H1 (cell line): Measurements from ENCODE around the gene GRID1. TPM values are rescaled to one million over a fixed set of nuclear protein-coding genes. Genes with fewer than 3 reads are reported as not detected.

Experiments
- CTCF ChIA-PET: fragments of 300-600 bp; sonication (Branson Sonifier 250); formaldehyde crosslinking; loops from one replicate; lab custom pipeline; 2021; ENCODE audit not compliant: partially characterized antibody; lab: Charles Lee
- POLR2A ChIA-PET: fragments of 300-600 bp; sonication (Branson Sonifier 250); formaldehyde crosslinking; loops from one replicate; lab custom pipeline; 2021; ENCODE audit warnings: inconsistent platforms; ENCODE audit not compliant: partially characterized antibody; lab: Charles Lee
- DNase-seq, 2 experiments: peaks; one replicate each; pipeline versions ENCODE4 v3.0.0 to v3.0.0-alpha.2; 2010 to 2022; ENCODE audit warnings: low spot score in 2 of 2, low read depth in 1 of 2, mixed read lengths in 1 of 2
- FAIRE-seq: peaks from 2 replicates; lab custom pipeline; 2011; peaks lifted over from hg19 to GRCh38; lab: Jason Lieb, UNC
- H2AFZ ChIP-seq: 2 replicates; pipeline ENCODE4 v1.8.1; 2012; ENCODE audit warnings: low read length, inconsistent platforms
- H2AK5ac ChIP-seq: 2 replicates; pipeline ENCODE4 v1.6.1; 2013; ENCODE audit warnings: low read depth, low read length
- H2BK120ac ChIP-seq: replicated peaks from 2 replicates; pipeline ENCODE3; 2013; ENCODE audit warnings: low read depth, low read length, inconsistent platforms
- H2BK12ac ChIP-seq: 2 replicates; pipeline ENCODE4 v1.6.1; 2013; ENCODE audit warnings: low read depth, low read length
- H2BK15ac ChIP-seq: 2 replicates; pipeline ENCODE4 v1.6.1; 2013; ENCODE audit warnings: low read length
- H2BK20ac ChIP-seq: 2 replicates; pipeline ENCODE4 v1.6.1; 2013; ENCODE audit warnings: low read length
- H2BK5ac ChIP-seq: 2 replicates; pipeline ENCODE4 v1.6.1; 2013; ENCODE audit warnings: low read depth, low read length
- H3K14ac ChIP-seq: 2 replicates; pipeline ENCODE4 v1.6.1; 2013; ENCODE audit warnings: inconsistent platforms; ENCODE audit not compliant: insufficient read length
- H3K18ac ChIP-seq: 2 replicates; pipeline ENCODE4 v1.6.1; 2013; ENCODE audit warnings: low read length; ENCODE audit errors: extremely low read depth
- H3K23ac ChIP-seq: 2 replicates; pipeline ENCODE4 v1.6.1; 2013; ENCODE audit warnings: inconsistent platforms; ENCODE audit not compliant: insufficient read length
- H3K23me2 ChIP-seq: 2 replicates; pipeline ENCODE4 v1.6.1; 2013; ENCODE audit warnings: low read depth, low read length
- H3K27ac ChIP-seq: 2 replicates; pipeline ENCODE4 v1.6.1; 2011; ENCODE audit warnings: low read depth, low read length, inconsistent platforms
- H3K27me3 ChIP-seq, 4 experiments: replicated peaks in 1 of 4; 1 replicate in 1 of 4; 2 replicates in 3 of 4; pipeline versions ENCODE4 v1.6.1 to v1.8.1; 2011 to 2013; ENCODE audit warnings: low read length in 3 of 4, mild to moderate bottlenecking in 3 of 4, inconsistent platforms in 2 of 4, mixed read lengths in 2 of 4, moderate library complexity in 1 of 4; ENCODE audit not compliant: control insufficient read depth in 3 of 4, insufficient read depth in 3 of 4; ENCODE audit errors: extremely low read depth in 1 of 4
- H3K36me3 ChIP-seq, 4 experiments: 2 replicates each; pipeline versions ENCODE4 v1.6.1 to v1.8.1; 2011 to 2013; ENCODE audit warnings: mild to moderate bottlenecking in 4 of 4, low read length in 3 of 4, moderate library complexity in 2 of 4, control low read depth in 1 of 4, inconsistent platforms in 1 of 4; ENCODE audit not compliant: insufficient read depth in 4 of 4, control insufficient read depth in 2 of 4
- H3K4ac ChIP-seq: replicated peaks from 2 replicates; pipeline ENCODE3; 2013; ENCODE audit warnings: low read length, low read depth, mixed read lengths, inconsistent platforms; ENCODE audit not compliant: insufficient read length
- H3K4me1 ChIP-seq, 4 experiments: replicated peaks in 1 of 4; 1 replicate in 1 of 4; 2 replicates in 3 of 4; pipeline versions ENCODE4 v1.6.1 to v1.8.1; 2011 to 2013; ENCODE audit warnings: low read length in 3 of 4, inconsistent platforms in 2 of 4, mixed read lengths in 1 of 4; ENCODE audit not compliant: insufficient read depth in 4 of 4, control insufficient read depth in 3 of 4
- H3K4me2 ChIP-seq, 2 experiments: 2 replicates each; pipeline versions ENCODE4 v1.6.1 to v1.8.1; 2011 to 2013; ENCODE audit warnings: low read depth in 2 of 2, low read length in 2 of 2, control low read depth in 1 of 2, inconsistent platforms in 1 of 2, mild to moderate bottlenecking in 1 of 2; ENCODE audit not compliant: insufficient read depth in 1 of 2
- H3K4me3 ChIP-seq, 4 experiments: fragments of 200-600, 300-600 bp in 1 of 4; sonication (generic), shearing (Covaris generic), sonication (Bioruptor Twin) in 1 of 4; 2 replicates each; pipeline versions ENCODE4 v1.5.1 to v1.8.1; 2011 to 2016; ENCODE audit warnings: low read length in 4 of 4, low read depth in 3 of 4, control low read depth in 2 of 4, inconsistent platforms in 2 of 4, mild to moderate bottlenecking in 2 of 4, mixed read lengths in 1 of 4, moderate library complexity in 1 of 4; ENCODE audit not compliant: insufficient read depth in 2 of 4; ENCODE audit errors: extremely low read depth in 1 of 4
- H3K56ac ChIP-seq: replicated peaks from 2 replicates; pipeline ENCODE3; 2013; ENCODE audit warnings: low read depth, mild to moderate bottlenecking, mixed read lengths, low read length, inconsistent platforms; ENCODE audit not compliant: insufficient read length
- H3K79me1 ChIP-seq: 2 replicates; pipeline ENCODE4 v1.6.1; 2013; ENCODE audit warnings: low read depth, low read length, control low read depth
- H3K79me2 ChIP-seq, 2 experiments: 2 replicates each; pipeline versions ENCODE4 v1.6.1 to v1.8.1; 2012 to 2013; ENCODE audit warnings: low read length in 2 of 2, mild to moderate bottlenecking in 2 of 2, inconsistent platforms in 1 of 2; ENCODE audit not compliant: insufficient read depth in 2 of 2, control insufficient read depth in 1 of 2
- H3K9ac ChIP-seq, 4 experiments: replicated peaks in 1 of 4; 1 replicate in 1 of 4; 2 replicates in 3 of 4; pipeline versions ENCODE4 v1.6.1 to v1.8.1; 2011 to 2013; ENCODE audit warnings: low read depth in 3 of 4, low read length in 3 of 4, control low read depth in 2 of 4, mild to moderate bottlenecking in 2 of 4, moderate library complexity in 2 of 4, inconsistent platforms in 1 of 4; ENCODE audit errors: extremely low read depth in 1 of 4
- H3K9me3 ChIP-seq, 2 experiments: 2 replicates each; pipeline versions ENCODE4 v1.6.1 to v1.8.1; 2012 to 2013; ENCODE audit warnings: mild to moderate bottlenecking in 2 of 2, moderate library complexity in 2 of 2, control low read depth in 1 of 2, inconsistent platforms in 1 of 2, low read depth in 1 of 2, low read length in 1 of 2, mixed read lengths in 1 of 2; ENCODE audit not compliant: insufficient read depth in 2 of 2
- H4K20me1 ChIP-seq, 2 experiments: replicated peaks in 1 of 2; 2 replicates each; pipeline versions ENCODE3 to v1.8.1; 2011 to 2013; ENCODE audit warnings: inconsistent platforms in 2 of 2, low read length in 2 of 2, mild to moderate bottlenecking in 1 of 2; ENCODE audit not compliant: insufficient read depth in 2 of 2, control insufficient read depth in 1 of 2
- H4K5ac ChIP-seq: 2 replicates; pipeline ENCODE4 v1.6.1; 2013; ENCODE audit warnings: low read length, low read depth, mixed read lengths, inconsistent platforms; ENCODE audit not compliant: insufficient read length
- H4K8ac ChIP-seq: 2 replicates; pipeline ENCODE4 v1.8.0; 2013; ENCODE audit warnings: mild to moderate bottlenecking, moderate library complexity, low read length, inconsistent platforms; ENCODE audit not compliant: insufficient read depth; ENCODE audit errors: extremely low read depth
- H4K91ac ChIP-seq: replicated peaks from 2 replicates; pipeline ENCODE3; 2013; ENCODE audit warnings: low read length, mixed read lengths, inconsistent platforms; ENCODE audit not compliant: insufficient read length
- ASH2L ChIP-seq: fragments of 200-600, 300-600 bp; sonication (generic); IDR thresholded peaks from one replicate; pipeline ENCODE4 v1.7.1; 2017; ENCODE audit warnings: low read length
- CEBPB ChIP-seq: IDR thresholded peaks from 2 replicates; pipeline ENCODE4 v1.6.1; 2012; ENCODE audit warnings: low read depth, low read length
- HDAC2 ChIP-seq, 2 experiments: fragments of 300-600 bp in 1 of 2; sonication (generic) in 1 of 2; IDR thresholded peaks; 2 replicates each; pipeline ENCODE4 v1.6.1; 2011 to 2012; ENCODE audit warnings: low read depth in 2 of 2, low read length in 2 of 2, mild to moderate bottlenecking in 2 of 2, moderate library complexity in 2 of 2, borderline replicate concordance in 1 of 2, inconsistent platforms in 1 of 2
- KDM4A ChIP-seq: IDR thresholded peaks from one replicate; pipeline ENCODE4 v1.7.1; 2012; ENCODE audit warnings: low read depth, mild to moderate bottlenecking, moderate library complexity, low read length, inconsistent platforms; ENCODE audit not compliant: severe bottlenecking
- RBBP5 ChIP-seq: IDR thresholded peaks from 2 replicates; pipeline ENCODE4 v1.7.1; 2012; ENCODE audit warnings: low read depth, mild to moderate bottlenecking, inconsistent platforms, low read length, moderate library complexity, borderline replicate concordance
- RFX5 ChIP-seq: IDR thresholded peaks from 2 replicates; pipeline ENCODE4 v1.6.1; 2011; ENCODE audit warnings: low read depth, low read length, improper control_type of control experiment, borderline replicate concordance
- SAP30 ChIP-seq: fragments of 300-600 bp; sonication (generic); IDR thresholded peaks from 2 replicates; pipeline ENCODE4 v1.7.1; 2012; ENCODE audit warnings: low read length, moderate library complexity, mild to moderate bottlenecking, inconsistent platforms; ENCODE audit not compliant: insufficient read depth, insufficient replicate concordance
- SIN3A ChIP-seq, 2 experiments: IDR thresholded peaks in 1 of 2; conservative IDR thresholded peaks in 1 of 2; 2 replicates each; pipeline ENCODE4 v1.6.1; 2011 to 2012; ENCODE audit warnings: low read length in 2 of 2, improper control_type of control experiment in 1 of 2, low read depth in 1 of 2, mild to moderate bottlenecking in 1 of 2
- SUZ12 ChIP-seq: fragments of 200-600 bp; sonication (generic); IDR thresholded peaks from 2 replicates; pipeline ENCODE4 v1.6.1; 2012; ENCODE audit warnings: mild to moderate bottlenecking, inconsistent platforms, low read length, moderate library complexity, mixed read lengths
- TEAD4 ChIP-seq: IDR thresholded peaks from 2 replicates; pipeline ENCODE4 v1.6.1; 2012; ENCODE audit warnings: low read depth, low read length, inconsistent platforms, mixed read lengths
- WGBS, 2 experiments: shearing (Covaris generic) in 1 of 2; methylation state at CpG; one replicate each; pipeline versions ENCODE4 v1.1.6 to v1.1.7; 2013 to 2015; ENCODE audit warnings: low lambda C conversion rate in 2 of 2, mixed read lengths in 2 of 2, inconsistent platforms in 1 of 2, low coverage in 1 of 2, missing lambda C conversion rate in 1 of 2; ENCODE audit not compliant: insufficient replicate concordance in 2 of 2, insufficient coverage in 1 of 2, insufficient read length in 1 of 2; ENCODE audit errors: extremely low coverage in 1 of 2, missing lambda C conversion rate in 1 of 2; 5-methylcytosine and 5-hydroxymethylcytosine counted together
- polyA plus RNA-seq, 7 experiments: library from polyadenylated mRNA; depleted of rRNA in 3 of 7; stranded (reverse) in 5 of 7; unstranded in 2 of 7; fragments of >200 nt in 5 of 7; fragments of 200-250 nt in 2 of 7; gene quantifications; 1 replicate in 5 of 7; 2 replicates in 1 of 7; 4 replicates in 1 of 7; pipeline versions ENCODE4 v1.2.1 to v1.2.3, GENCODE V29; 2011 to 2013; ENCODE audit warnings: missing spikeins in 2 of 7, mixed read lengths in 2 of 7
- total RNA-seq: library from RNA; stranded (reverse); fragmentation: NEBNext Ultra II Directional; extraction: Animal tissue kit (Norgen Biotek cat#: 25700); gene quantifications from 2 replicates; pipeline ENCODE4 v1.2.1, GENCODE V29; 2021
- TF ChIP-seq, protein P1 (sequence below): IDR thresholded peaks from 2 replicates; pipeline ENCODE4 v1.6.1; 2012; ENCODE audit warnings: inconsistent platforms
- TF ChIP-seq, protein P2 (sequence below): IDR thresholded peaks from 2 replicates; pipeline ENCODE4 v1.6.1; 2012; ENCODE audit warnings: inconsistent platforms

The GRID1 gene
- total and polyA plus RNA-seq, 2 of the 8 experiments (the other 6 are each of a cell fraction or from before 2014, with no cell fraction given): 0.22 to 0.30 TPM

DNA sequence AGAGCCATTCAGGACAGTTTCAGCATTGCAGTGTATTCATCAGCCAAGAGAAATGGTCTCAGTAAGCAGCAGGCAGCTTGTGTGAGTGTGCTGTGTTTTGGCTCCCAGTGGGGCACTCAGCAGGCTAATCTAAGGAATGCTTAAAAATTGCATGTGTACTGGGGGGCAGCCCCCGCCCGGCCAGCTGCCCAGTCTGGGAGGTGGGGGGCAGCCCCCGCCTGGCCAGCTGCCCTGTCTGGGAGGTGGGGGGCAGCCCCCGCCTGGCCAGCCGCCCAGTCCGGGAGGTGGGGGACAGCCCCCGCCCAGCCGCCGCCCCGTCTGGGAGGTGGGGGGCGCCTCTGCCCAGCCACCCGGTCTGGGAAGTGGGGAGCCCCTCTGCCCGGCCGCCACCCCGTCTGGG is 116.2 kb downstream of the GRID1 start:
- Histone ChIP-seq H3K36me3 (no peaks in the 10 kb centered on the region; a peak in 1 of 8 replicates), H4K8ac (no peak overlapping the region), H3K27me3 (no peaks in the 10 kb centered on the region; a peak in 1 of 7 replicates), H2BK20ac (no peak overlapping the region), H3K4me1 (peaks cover 0 to 6% (median 5%) of the 10 kb centered on the region in 4 experiments; a peak in 4 of 7 replicates), H3K14ac (no peak overlapping the region), H3K4ac (no peak overlapping the region), H3K27ac (no peak overlapping the region), H3K4me3 (no peak overlapping the region), H4K91ac (no peak overlapping the region), H2BK120ac (no peak overlapping the region), H3K9me3 (peaks cover 6 to 8% of the 10 kb centered on the region in 2 experiments), H2BK5ac (no peak overlapping the region), H4K20me1 (peaks cover 0 to 2% of the 10 kb centered on the region in 2 experiments), H2BK15ac (no peak overlapping the region), H2AFZ (no peak overlapping the region), H3K9ac (no peak overlapping the region), H3K23ac (no peak overlapping the region), H3K4me2 (no peak overlapping the region), H3K79me1 (no peaks in the 10 kb centered on the region), H3K23me2 (peaks cover 4% of the 10 kb centered on the region; the same call in 1 of the 2 replicates), H3K56ac (no peak overlapping the region), H3K18ac (no peak overlapping the region), H4K5ac (no peak overlapping the region), H2BK12ac (no peak overlapping the region), H3K79me2 (no peaks in the 10 kb centered on the region), H2AK5ac (no peak overlapping the region)
- DNase-seq (no peak), FAIRE-seq (no peak)
- ChIA-PET CTCF (interaction anchor here (1.6 to 6.1 kb wide), 2 partner anchors 12 to 70 kb away, joined by 3 to 38 read pairs; no protein-coding TSS in a partner anchor), POLR2A (no interaction called here)
- WGBS, 2 experiments: 94% methylated on average over 6 of the region's 15 CpGs; no CpG with 5 or more reads in 1 of the 2 experiments
- TF ChIP-seq SIN3A (conservative IDR thresholded peaks at IDR 0.05 in 1 of 2, IDR thresholded peaks at IDR 0.05 in 1 of 2; ENCODE audit: low read depth in 1 of 2, low read length in 2 of 2) (no peak), ASH2L (no peak), RFX5 (no peak), RBBP5 (no peak), SUZ12 (no peak), CEBPB (no peak), TEAD4 (no peak), HDAC2 (IDR thresholded peaks at IDR 0.05; ENCODE audit: borderline replicate concordance in 1 of 2, low read depth in 2 of 2, low read length in 2 of 2) (no peak), KDM4A (no peak), SAP30 (no peak)
- TF ChIP-seq, protein P1, sequence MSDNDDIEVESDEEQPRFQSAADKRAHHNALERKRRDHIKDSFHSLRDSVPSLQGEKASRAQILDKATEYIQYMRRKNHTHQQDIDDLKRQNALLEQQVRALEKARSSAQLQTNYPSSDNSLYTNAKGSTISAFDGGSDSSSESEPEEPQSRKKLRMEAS: no peak
- TF ChIP-seq, protein P2, sequence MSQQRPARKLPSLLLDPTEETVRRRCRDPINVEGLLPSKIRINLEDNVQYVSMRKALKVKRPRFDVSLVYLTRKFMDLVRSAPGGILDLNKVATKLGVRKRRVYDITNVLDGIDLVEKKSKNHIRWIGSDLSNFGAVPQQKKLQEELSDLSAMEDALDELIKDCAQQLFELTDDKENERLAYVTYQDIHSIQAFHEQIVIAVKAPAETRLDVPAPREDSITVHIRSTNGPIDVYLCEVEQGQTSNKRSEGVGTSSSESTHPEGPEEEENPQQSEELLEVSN: no peak
